ENCODE results near the gene MAPKAP1.

MAPKAP1 gene

GRCh38 chr9:125455132-125455531, 251.9 kb downstream of the MAPKAP1 start:
- Histone ChIP-seq H3K27me3 (ENCODE audit: insufficient read depth, low read length) (no peaks in the 10 kb centered on the region), H3K9ac (ENCODE audit: low read length) (no peak overlapping the region), H3K4me3 (ENCODE audit: low read depth, low read length) (no peak overlapping the region), H3K79me1 (ENCODE audit: low read length) (no peaks in the 10 kb centered on the region), H3K4me1 (ENCODE audit: control insufficient read depth in 1 of 2, insufficient read depth in 2 of 2, low read length in 2 of 2) (no peaks in the 10 kb centered on the region), H3K23ac (ENCODE audit: low read length) (no peak overlapping the region), H2BK5ac (ENCODE audit: low read depth, low read length, poor library complexity) (no peak overlapping the region), H3K9me3 (ENCODE audit: insufficient read depth, low read depth, low read length) (peaks cover 1% of the 10 kb centered on the region), H4K8ac (ENCODE audit: low read depth, low read length) (no peak overlapping the region), H3K18ac (ENCODE audit: low read length) (no peak overlapping the region), H3K27ac (ENCODE audit: low read depth, low read length) (no peak overlapping the region), H3K36me3 (ENCODE audit: control insufficient read depth in 1 of 2, insufficient read depth in 2 of 2, low read length in 2 of 2) (peaks cover 6 to 7% of the 10 kb centered on the region in 2 experiments), H4K91ac (ENCODE audit: low read depth, low read length) (no peak overlapping the region), H3K4ac (ENCODE audit: low read depth, low read length) (no peak overlapping the region), H3K14ac (ENCODE audit: low read length) (no peak overlapping the region), H2AFZ (ENCODE audit: insufficient read depth, low read length, poor library complexity) (no peak overlapping the region), H3K79me2 (ENCODE audit: control insufficient read depth, insufficient read depth, low read length, poor library complexity) (no peaks in the 10 kb centered on the region), H2BK12ac (ENCODE audit: low read length) (no peak overlapping the region), H4K12ac (ENCODE audit: low read depth, low read length) (no peak overlapping the region), H2BK120ac (ENCODE audit: insufficient read depth, low read length, poor library complexity) (no peak overlapping the region), H2AK5ac (ENCODE audit: low read length) (no peak overlapping the region), H3K4me2 (ENCODE audit: low read length) (no peak overlapping the region)
- no peak for DNase-seq
- no CpG with 5 or more reads among the region's 1 CpG for WGBS (ENCODE audit: extremely low coverage, insufficient coverage, insufficient read length)

- Histone ChIP-seq H3K9ac (ENCODE audit: low read length) (no peak overlapping the region), H2AFZ (ENCODE audit: insufficient read depth, low read length, poor library complexity) (no peak overlapping the region), H3K27ac (ENCODE audit: low read depth, low read length) (no peak overlapping the region), H4K8ac (ENCODE audit: low read depth, low read length) (no peak overlapping the region), H2BK12ac (ENCODE audit: low read length) (no peak overlapping the region), H3K14ac (ENCODE audit: low read length) (no peak overlapping the region), H3K4me1 (ENCODE audit: control insufficient read depth in 1 of 2, insufficient read depth in 2 of 2, low read length in 2 of 2) (peaks cover 2 to 3% of the 10 kb centered on the region in 2 experiments), H3K18ac (ENCODE audit: low read length) (no peak overlapping the region), H3K79me1 (ENCODE audit: low read length) (no peaks in the 10 kb centered on the region), H3K4me2 (ENCODE audit: low read length) (no peak overlapping the region), H4K91ac (ENCODE audit: low read depth, low read length) (no peak overlapping the region), H2BK5ac (ENCODE audit: low read depth, low read length, poor library complexity) (no peak overlapping the region), H2AK5ac (ENCODE audit: low read length) (no peak overlapping the region), H3K4ac (ENCODE audit: low read depth, low read length) (no peak overlapping the region), H3K4me3 (ENCODE audit: low read depth, low read length) (no peak overlapping the region), H3K9me3 (ENCODE audit: insufficient read depth, low read depth, low read length) (no peaks in the 10 kb centered on the region), H2BK120ac (ENCODE audit: insufficient read depth, low read length, poor library complexity) (no peak overlapping the region), H3K23ac (ENCODE audit: low read length) (no peak overlapping the region), H4K12ac (ENCODE audit: low read depth, low read length) (no peak overlapping the region), H3K27me3 (ENCODE audit: insufficient read depth, low read length) (no peaks in the 10 kb centered on the region), H3K36me3 (ENCODE audit: control insufficient read depth in 1 of 2, insufficient read depth in 2 of 2, low read length in 2 of 2) (peaks cover 4 to 7% of the 10 kb centered on the region in 2 experiments), H3K79me2 (ENCODE audit: control insufficient read depth, insufficient read depth, low read length, poor library complexity) (no peaks in the 10 kb centered on the region)
- no peak for DNase-seq
- no CpG with 5 or more reads among the region's 18 CpGs for WGBS (ENCODE audit: extremely low coverage, insufficient coverage, insufficient read length)
These were observed 259.7 kb downstream of the MAPKAP1 start for GRCh38 chr9:125447202-125447802.

DNA sequence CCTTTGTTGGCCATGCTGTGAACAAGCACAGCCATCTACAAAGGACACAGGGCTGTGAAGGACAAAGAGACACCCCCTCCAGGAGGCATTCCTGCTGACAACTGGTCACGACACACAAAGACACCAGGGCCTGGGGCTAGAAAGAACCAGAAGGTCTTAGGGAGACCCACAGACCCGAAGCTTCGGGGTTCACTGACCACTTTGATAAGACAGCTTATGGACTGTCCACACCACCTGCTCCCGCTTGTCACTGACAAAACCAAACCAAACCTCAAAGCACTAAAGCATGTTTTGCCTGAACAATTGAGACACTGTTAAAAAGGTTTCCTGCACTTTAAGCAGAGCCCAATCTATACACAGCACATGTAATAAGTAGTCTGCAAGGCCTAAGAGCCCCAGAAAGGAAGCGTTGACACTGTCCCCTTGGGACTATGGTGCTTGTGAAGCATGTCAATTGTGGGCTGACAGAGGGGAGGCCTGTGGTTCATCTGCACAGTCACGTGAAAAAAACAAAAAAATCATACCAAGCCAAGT, 260.4 kb downstream of the MAPKAP1 start:
- Histone ChIP-seq H2BK5ac (ENCODE audit: low read depth, low read length, poor library complexity) (no peak overlapping the region), H2BK120ac (ENCODE audit: insufficient read depth, low read length, poor library complexity) (no peak overlapping the region), H3K9ac (ENCODE audit: low read length) (peak overlapping the region; percentile 11), H2AK5ac (ENCODE audit: low read length) (no peak overlapping the region), H3K4me3 (ENCODE audit: low read depth, low read length) (no peak overlapping the region), H4K91ac (ENCODE audit: low read depth, low read length) (no peak overlapping the region), H3K27me3 (ENCODE audit: insufficient read depth, low read length) (no peaks in the 10 kb centered on the region), H3K4me2 (ENCODE audit: low read length) (no peak overlapping the region), H3K36me3 (ENCODE audit: control insufficient read depth in 1 of 2, insufficient read depth in 2 of 2, low read length in 2 of 2) (peaks cover 0 to 4% of the 10 kb centered on the region in 2 experiments), H3K79me2 (ENCODE audit: control insufficient read depth, insufficient read depth, low read length, poor library complexity) (no peaks in the 10 kb centered on the region), H3K4me1 (ENCODE audit: control insufficient read depth in 1 of 2, insufficient read depth in 2 of 2, low read length in 2 of 2) (peaks cover 2 to 3% of the 10 kb centered on the region in 2 experiments), H3K18ac (ENCODE audit: low read length) (no peak overlapping the region), H2AFZ (ENCODE audit: insufficient read depth, low read length, poor library complexity) (no peak overlapping the region), H3K27ac (ENCODE audit: low read depth, low read length) (no peak overlapping the region), H3K14ac (ENCODE audit: low read length) (no peak overlapping the region), H3K4ac (ENCODE audit: low read depth, low read length) (no peak overlapping the region), H3K23ac (ENCODE audit: low read length) (no peak overlapping the region), H3K79me1 (ENCODE audit: low read length) (no peaks in the 10 kb centered on the region), H4K8ac (ENCODE audit: low read depth, low read length) (no peak overlapping the region), H2BK12ac (ENCODE audit: low read length) (no peak overlapping the region), H3K9me3 (ENCODE audit: insufficient read depth, low read depth, low read length) (no peaks in the 10 kb centered on the region), H4K12ac (ENCODE audit: low read depth, low read length) (no peak overlapping the region)
- DNase-seq = no peak
- WGBS (ENCODE audit: extremely low coverage, insufficient coverage, insufficient read length) = no CpG with 5 or more reads among the region's 6 CpGs

DNA sequence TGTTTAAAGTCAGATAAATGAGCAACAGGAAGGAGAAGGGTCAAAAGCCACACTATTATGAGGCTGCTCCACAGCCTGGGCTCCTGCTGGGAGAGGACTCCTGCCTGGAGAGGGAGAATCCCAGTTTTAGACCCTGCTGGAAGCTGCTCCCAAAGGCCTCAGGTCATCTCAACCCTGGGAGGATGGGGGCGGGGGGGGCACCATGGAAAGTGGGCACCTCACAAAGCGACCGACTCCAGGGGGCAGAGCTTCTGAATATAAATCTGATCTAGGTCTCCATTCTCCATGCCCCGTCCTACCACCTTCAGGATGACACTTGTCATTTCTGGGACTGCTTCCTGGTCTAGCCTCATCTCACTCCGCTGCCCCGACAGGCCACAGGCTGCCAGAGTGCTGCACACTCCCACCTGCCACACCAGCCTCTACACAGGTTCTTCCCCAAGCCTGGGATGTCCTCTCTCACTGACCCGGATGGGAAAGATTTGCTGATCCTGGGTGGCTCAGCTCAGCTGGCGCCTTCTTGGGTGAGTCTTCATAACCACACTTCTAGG, 262.0 kb downstream of the MAPKAP1 start:
- Histone ChIP-seq H3K18ac (ENCODE audit: low read length) (no peak overlapping the region), H2AFZ (ENCODE audit: insufficient read depth, low read length, poor library complexity) (no peak overlapping the region), H3K9me3 (ENCODE audit: insufficient read depth, low read depth, low read length) (no peaks in the 10 kb centered on the region), H3K4me2 (ENCODE audit: low read length) (no peak overlapping the region), H3K79me1 (ENCODE audit: low read length) (no peaks in the 10 kb centered on the region), H3K23ac (ENCODE audit: low read length) (no peak overlapping the region), H3K27me3 (ENCODE audit: insufficient read depth, low read length) (no peaks in the 10 kb centered on the region), H3K4ac (ENCODE audit: low read depth, low read length) (no peak overlapping the region), H3K79me2 (ENCODE audit: control insufficient read depth, insufficient read depth, low read length, poor library complexity) (no peaks in the 10 kb centered on the region), H3K36me3 (ENCODE audit: control insufficient read depth in 1 of 2, insufficient read depth in 2 of 2, low read length in 2 of 2) (peaks cover 3 to 4% of the 10 kb centered on the region in 2 experiments), H2BK5ac (ENCODE audit: low read depth, low read length, poor library complexity) (no peak overlapping the region), H2BK12ac (ENCODE audit: low read length) (no peak overlapping the region), H2AK5ac (ENCODE audit: low read length) (no peak overlapping the region), H3K4me3 (ENCODE audit: low read depth, low read length) (no peak overlapping the region), H3K9ac (ENCODE audit: low read length) (no peak overlapping the region), H4K8ac (ENCODE audit: low read depth, low read length) (no peak overlapping the region), H2BK120ac (ENCODE audit: insufficient read depth, low read length, poor library complexity) (no peak overlapping the region), H3K4me1 (ENCODE audit: control insufficient read depth in 1 of 2, insufficient read depth in 2 of 2, low read length in 2 of 2) (peaks cover 2 to 3% of the 10 kb centered on the region in 2 experiments), H3K14ac (ENCODE audit: low read length) (no peak overlapping the region), H4K12ac (ENCODE audit: low read depth, low read length) (no peak overlapping the region), H4K91ac (ENCODE audit: low read depth, low read length) (no peak overlapping the region), H3K27ac (ENCODE audit: low read depth, low read length) (no peak overlapping the region)
- no CpG with 5 or more reads among the region's 8 CpGs for WGBS (ENCODE audit: extremely low coverage, insufficient coverage, insufficient read length)
- no peak for DNase-seq

Measured in trophoblast cell (in vitro differentiated cells and primary cell).